ENCODE measurements around the gene DGKI. TPM values are rescaled to one million over a fixed set of nuclear protein-coding genes. Genes with fewer than 3 reads are reported as not detected.

The DGKI gene
- total RNA-seq, 3 donors from 2014 or later = 0.36 to 1.4 (median 0.46) TPM

GRCh38 chr7:137727413-137727812 lies 119.4 kb downstream of the DGKI start:
- H3K9me3 ChIP-seq = no peaks in the 10 kb centered on the region
- ATAC-seq (no peak), DNase-seq (no peak)
- no peak overlapping the region for H3K4me3 ChIP-seq
- H3K4me1 ChIP-seq (ENCODE audit: low read depth) = no peaks in the 10 kb centered on the region
- intact Hi-C loops (cut with DNase I, micrococcal nuclease) = no loop called here
- no peak for TF ChIP-seq CTCF (IDR thresholded peaks at IDR 0.05)
- H3K36me3 ChIP-seq (ENCODE audit: low read depth) = no peaks in the 10 kb centered on the region

- no peak overlapping the region for H3K4me3 ChIP-seq
- intact Hi-C loops (cut with DNase I, micrococcal nuclease) = no loop called here
- H3K4me1 ChIP-seq (ENCODE audit: low read depth) = no peaks in the 10 kb centered on the region
- ATAC-seq = no peak
- no peaks in the 10 kb centered on the region for H3K9me3 ChIP-seq
- DNase-seq = no peak
- H3K36me3 ChIP-seq (ENCODE audit: low read depth) = no peaks in the 10 kb centered on the region
- no peak for TF ChIP-seq CTCF (IDR thresholded peaks at IDR 0.05)
These were observed 128.4 kb downstream of the DGKI start for GRCh38 chr7:137718355-137718754.

- Histone ChIP-seq H3K4me3 (no peak overlapping the region), H3K36me3 (ENCODE audit: low read depth) (no peaks in the 10 kb centered on the region), H3K9me3 (no peaks in the 10 kb centered on the region), H3K4me1 (ENCODE audit: low read depth) (no peaks in the 10 kb centered on the region)
- DNase-seq (no peak), ATAC-seq (no peak)
- no peak for TF ChIP-seq CTCF (IDR thresholded peaks at IDR 0.05)
- intact Hi-C loops (cut with DNase I, micrococcal nuclease) = no loop called here
These were observed 128.9 kb downstream of the DGKI start for GRCh38 chr7:137717811-137718271.

- intact Hi-C loops (cut with DNase I, micrococcal nuclease) = no loop called here
- no peak for TF ChIP-seq CTCF (IDR thresholded peaks at IDR 0.05)
- DNase-seq (no peak), ATAC-seq (no peak)
- Histone ChIP-seq H3K9me3 (no peaks in the 10 kb centered on the region), H3K4me1 (ENCODE audit: low read depth) (no peaks in the 10 kb centered on the region), H3K4me3 (no peak overlapping the region), H3K36me3 (ENCODE audit: low read depth) (no peaks in the 10 kb centered on the region)
These were observed 129.7 kb downstream of the DGKI start for GRCh38 chr7:137717045-137717444.

GRCh38 chr7:137716061-137716460 lies 130.7 kb downstream of the DGKI start:
- Histone ChIP-seq H3K4me3 (no peak overlapping the region), H3K4me1 (ENCODE audit: low read depth) (no peaks in the 10 kb centered on the region), H3K9me3 (no peaks in the 10 kb centered on the region), H3K36me3 (ENCODE audit: low read depth) (no peaks in the 10 kb centered on the region)
- DNase-seq (no peak), ATAC-seq (no peak)
- intact Hi-C loops (cut with DNase I, micrococcal nuclease) = no loop called here
- TF ChIP-seq CTCF (IDR thresholded peaks at IDR 0.05) = no peak

- ATAC-seq (no peak), DNase-seq (no peak)
- no peaks in the 10 kb centered on the region for H3K36me3 ChIP-seq (ENCODE audit: low read depth)
- no peak for TF ChIP-seq CTCF (IDR thresholded peaks at IDR 0.05)
- intact Hi-C loops (cut with DNase I, micrococcal nuclease) = no loop called here
- no peaks in the 10 kb centered on the region for H3K4me1 ChIP-seq (ENCODE audit: low read depth)
- no peaks in the 10 kb centered on the region for H3K9me3 ChIP-seq
- no peak overlapping the region for H3K4me3 ChIP-seq
These were observed 131.2 kb downstream of the DGKI start for GRCh38 chr7:137715533-137715932.
